ENCODE measurements around the gene P2RY6.

P2RY6 gene

GRCh38 chr11:73239571-73240189 is 32.5 kb upstream of the P2RY6 start:
- Histone ChIP-seq H3K9me3 (ENCODE audit: low read length) (no peaks in the 10 kb centered on the region), H3K27ac (ENCODE audit: low read depth, low read length) (no peak overlapping the region), H3K9ac (ENCODE audit: low read length) (no peak overlapping the region), H3K4me1 (ENCODE audit: insufficient read depth, low read length) (no peaks in the 10 kb centered on the region), H3K27me3 (ENCODE audit: control insufficient read depth in 1 of 2, insufficient read depth in 2 of 2, low read length in 2 of 2) (no peaks in the 10 kb centered on the region), H3K36me3 (ENCODE audit: insufficient read depth, low read length) (no peaks in the 10 kb centered on the region), H3K4me3 (ENCODE audit: low read depth in 1 of 2, low read length in 2 of 2) (no peak overlapping the region)

- no peaks in the 10 kb centered on the region for H3K27me3 ChIP-seq (ENCODE audit: control insufficient read depth in 1 of 2, insufficient read depth in 2 of 2, low read length in 2 of 2)
- H3K36me3 ChIP-seq (ENCODE audit: insufficient read depth, low read length): no peaks in the 10 kb centered on the region
- no peaks in the 10 kb centered on the region for H3K9me3 ChIP-seq (ENCODE audit: low read length)
- no peaks in the 10 kb centered on the region for H3K4me1 ChIP-seq (ENCODE audit: insufficient read depth, low read length)
- H3K4me3 ChIP-seq (ENCODE audit: low read depth in 1 of 2, low read length in 2 of 2): no peak overlapping the region
- no peak overlapping the region for H3K9ac ChIP-seq (ENCODE audit: low read length)
- no peak overlapping the region for H3K27ac ChIP-seq (ENCODE audit: low read depth, low read length)
These were observed 31.9 kb upstream of the P2RY6 start for GRCh38 chr11:73240190-73240781.

GRCh38 chr11:73241300-73241699 is 30.8 kb upstream of the P2RY6 start:
- no peak overlapping the region for H3K4me3 ChIP-seq (ENCODE audit: low read depth in 1 of 2, low read length in 2 of 2)

GRCh38 chr11:73242251-73243092 is 29.7 kb upstream of the P2RY6 start:
- peak overlapping the region in 1 of 2 donors; percentile 32 for H3K4me3 ChIP-seq (ENCODE audit: low read depth in 1 of 2, low read length in 2 of 2)
- no peak overlapping the region for H3K27ac ChIP-seq (ENCODE audit: low read depth, low read length)
- no peak overlapping the region for H3K9ac ChIP-seq (ENCODE audit: low read length)
- H3K36me3 ChIP-seq (ENCODE audit: insufficient read depth, low read length): no peaks in the 10 kb centered on the region
- no peaks in the 10 kb centered on the region for H3K4me1 ChIP-seq (ENCODE audit: insufficient read depth, low read length)
- no peaks in the 10 kb centered on the region for H3K27me3 ChIP-seq (ENCODE audit: control insufficient read depth in 1 of 2, insufficient read depth in 2 of 2, low read length in 2 of 2)
- H3K9me3 ChIP-seq (ENCODE audit: low read length): no peaks in the 10 kb centered on the region

More at GRCh38 chr11:73241300-73241699, 30.8 kb upstream of the P2RY6 start:
- Histone ChIP-seq H3K9me3 (ENCODE audit: low read length) (no peaks in the 10 kb centered on the region), H3K4me1 (ENCODE audit: insufficient read depth, low read length) (no peaks in the 10 kb centered on the region), H3K27me3 (ENCODE audit: control insufficient read depth in 1 of 2, insufficient read depth in 2 of 2, low read length in 2 of 2) (no peaks in the 10 kb centered on the region), H3K36me3 (ENCODE audit: insufficient read depth, low read length) (no peaks in the 10 kb centered on the region), H3K9ac (ENCODE audit: low read length) (no peak overlapping the region), H3K27ac (ENCODE audit: low read depth, low read length) (no peak overlapping the region)

- no peak overlapping the region for H3K27ac ChIP-seq (ENCODE audit: low read depth, low read length)
- H3K27me3 ChIP-seq (ENCODE audit: control insufficient read depth in 1 of 2, insufficient read depth in 2 of 2, low read length in 2 of 2): no peaks in the 10 kb centered on the region
- no peaks in the 10 kb centered on the region for H3K4me1 ChIP-seq (ENCODE audit: insufficient read depth, low read length)
- H3K4me3 ChIP-seq (ENCODE audit: low read depth in 1 of 2, low read length in 2 of 2): no peak overlapping the region
- no peaks in the 10 kb centered on the region for H3K36me3 ChIP-seq (ENCODE audit: insufficient read depth, low read length)
- no peaks in the 10 kb centered on the region for H3K9me3 ChIP-seq (ENCODE audit: low read length)
- H3K9ac ChIP-seq (ENCODE audit: low read length): no peak overlapping the region
These were observed 29.0 kb upstream of the P2RY6 start for GRCh38 chr11:73243093-73243485.

GRCh38 chr11:73244589-73245240 is 27.4 kb upstream of the P2RY6 start:
- Histone ChIP-seq H3K9me3 (ENCODE audit: low read length) (no peaks in the 10 kb centered on the region), H3K4me3 (ENCODE audit: low read depth in 1 of 2, low read length in 2 of 2) (no peak overlapping the region), H3K9ac (ENCODE audit: low read length) (no peak overlapping the region), H3K27ac (ENCODE audit: low read depth, low read length) (no peak overlapping the region), H3K4me1 (ENCODE audit: insufficient read depth, low read length) (no peaks in the 10 kb centered on the region), H3K27me3 (ENCODE audit: control insufficient read depth in 1 of 2, insufficient read depth in 2 of 2, low read length in 2 of 2) (no peaks in the 10 kb centered on the region), H3K36me3 (ENCODE audit: insufficient read depth, low read length) (no peaks in the 10 kb centered on the region)

GRCh38 chr11:73245461-73245860 is 26.7 kb upstream of the P2RY6 start:
- H3K27me3 ChIP-seq (ENCODE audit: control insufficient read depth in 1 of 2, insufficient read depth in 2 of 2, low read length in 2 of 2): no peaks in the 10 kb centered on the region
- no peaks in the 10 kb centered on the region for H3K4me1 ChIP-seq (ENCODE audit: insufficient read depth, low read length)
- no peaks in the 10 kb centered on the region for H3K36me3 ChIP-seq (ENCODE audit: insufficient read depth, low read length)
- no peak overlapping the region for H3K4me3 ChIP-seq (ENCODE audit: low read depth in 1 of 2, low read length in 2 of 2)
- H3K27ac ChIP-seq (ENCODE audit: low read depth, low read length): no peak overlapping the region
- H3K9ac ChIP-seq (ENCODE audit: low read length): no peak overlapping the region
- H3K9me3 ChIP-seq (ENCODE audit: low read length): no peaks in the 10 kb centered on the region

GRCh38 chr11:73246303-73246702 is 25.8 kb upstream of the P2RY6 start:
- H3K27me3 ChIP-seq (ENCODE audit: control insufficient read depth in 1 of 2, insufficient read depth in 2 of 2, low read length in 2 of 2): no peaks in the 10 kb centered on the region
- no peak overlapping the region for H3K9ac ChIP-seq (ENCODE audit: low read length)
- no peak overlapping the region for H3K27ac ChIP-seq (ENCODE audit: low read depth, low read length)
- H3K4me1 ChIP-seq (ENCODE audit: insufficient read depth, low read length): no peaks in the 10 kb centered on the region
- H3K36me3 ChIP-seq (ENCODE audit: insufficient read depth, low read length): no peaks in the 10 kb centered on the region
- no peaks in the 10 kb centered on the region for H3K9me3 ChIP-seq (ENCODE audit: low read length)
- H3K4me3 ChIP-seq (ENCODE audit: low read depth in 1 of 2, low read length in 2 of 2): no peak overlapping the region

- H3K9ac ChIP-seq (ENCODE audit: low read length): no peak overlapping the region
These were observed 23.5 kb upstream of the P2RY6 start for GRCh38 chr11:73248526-73249185.

GRCh38 chr11:73249304-73249703 is 22.8 kb upstream of the P2RY6 start:
- no peaks in the 10 kb centered on the region for H3K4me1 ChIP-seq (ENCODE audit: insufficient read depth, low read length)
- no peak overlapping the region for H3K27ac ChIP-seq (ENCODE audit: low read depth, low read length)
- no peaks in the 10 kb centered on the region for H3K36me3 ChIP-seq (ENCODE audit: insufficient read depth, low read length)
- H3K9me3 ChIP-seq (ENCODE audit: low read length): no peaks in the 10 kb centered on the region
- no peak overlapping the region for H3K9ac ChIP-seq (ENCODE audit: low read length)
- H3K4me3 ChIP-seq (ENCODE audit: low read depth in 1 of 2, low read length in 2 of 2): no peak overlapping the region
- no peaks in the 10 kb centered on the region for H3K27me3 ChIP-seq (ENCODE audit: control insufficient read depth in 1 of 2, insufficient read depth in 2 of 2, low read length in 2 of 2)

More at GRCh38 chr11:73248526-73249185, 23.5 kb upstream of the P2RY6 start:
- H3K4me1 ChIP-seq (ENCODE audit: insufficient read depth, low read length): no peaks in the 10 kb centered on the region
- no peak overlapping the region for H3K4me3 ChIP-seq (ENCODE audit: low read depth in 1 of 2, low read length in 2 of 2)
- H3K9me3 ChIP-seq (ENCODE audit: low read length): no peaks in the 10 kb centered on the region
- H3K27ac ChIP-seq (ENCODE audit: low read depth, low read length): no peak overlapping the region
- H3K36me3 ChIP-seq (ENCODE audit: insufficient read depth, low read length): no peaks in the 10 kb centered on the region
- H3K27me3 ChIP-seq (ENCODE audit: control insufficient read depth in 1 of 2, insufficient read depth in 2 of 2, low read length in 2 of 2): no peaks in the 10 kb centered on the region
